SK-N-DZ (cell line): ENCODE data around the gene U2SURP.
"Not testable (repeated sequence)": the region's sequence is repeated elsewhere in the genome, so short reads cannot be mapped to it uniquely, and the experiment has no call there.

Experiments used
- DNase-seq: peaks from one replicate; pipeline ENCODE4 v3.0.0-alpha.2; 2015; ENCODE audit warnings: low spot score

U2SURP gene

DNA sequence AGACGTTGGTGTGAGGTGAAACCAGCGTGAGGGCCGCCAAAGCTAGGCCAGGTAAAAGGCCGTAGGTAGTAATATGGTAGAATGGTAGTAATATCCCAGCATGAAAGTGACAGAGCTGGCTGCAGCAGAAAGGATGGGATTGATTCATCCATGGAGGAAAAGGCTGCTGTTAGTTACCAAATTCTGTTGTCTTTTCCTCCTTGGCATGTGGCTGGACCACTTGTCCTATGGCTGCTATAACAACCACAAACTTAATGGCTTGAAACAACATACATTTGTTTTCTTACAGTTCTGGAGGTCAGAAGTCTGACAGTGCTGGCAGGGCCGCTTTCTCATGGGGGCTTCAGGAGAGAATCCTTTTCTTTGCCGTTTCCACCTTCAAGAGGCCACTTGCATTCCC lies 70.4 kb downstream of the U2SURP start:
- no peak for DNase-seq

DNA sequence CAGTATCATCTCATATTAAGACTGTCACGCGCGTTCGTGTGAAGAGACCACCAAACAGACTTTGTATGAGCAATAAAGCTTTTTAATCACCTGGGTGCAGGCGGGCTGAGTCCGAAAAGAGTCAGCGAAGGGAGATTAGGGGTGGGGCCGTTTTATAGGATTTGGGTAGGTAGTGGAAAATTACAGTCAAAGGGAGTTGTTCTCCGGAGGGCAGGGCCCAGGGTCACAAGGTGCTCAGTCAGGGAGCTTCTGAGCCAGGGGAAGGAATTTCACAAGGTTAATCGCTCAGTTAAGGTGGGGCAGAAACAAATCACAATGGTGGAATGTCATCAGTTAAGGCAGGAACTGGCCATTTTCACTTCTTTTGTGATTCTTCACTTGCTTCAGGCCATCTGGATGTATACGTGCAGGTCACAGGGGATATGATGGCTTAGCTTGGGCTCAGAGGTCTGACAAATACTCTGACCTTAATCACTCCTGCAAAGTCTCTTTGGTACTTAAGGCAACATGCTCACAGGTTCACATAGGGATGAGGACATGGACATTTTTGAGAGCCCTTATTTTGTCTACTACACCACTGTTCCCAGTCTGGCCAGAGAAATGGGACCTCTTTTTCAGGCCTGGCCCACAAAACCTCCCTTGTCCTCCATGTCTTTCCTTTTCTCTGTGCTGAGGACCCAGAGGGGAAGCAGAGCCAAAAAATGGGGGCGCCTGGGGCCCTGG lies 71.1 kb downstream of the U2SURP start:
- DNase-seq, result not testable (repeated sequence)

DNA sequence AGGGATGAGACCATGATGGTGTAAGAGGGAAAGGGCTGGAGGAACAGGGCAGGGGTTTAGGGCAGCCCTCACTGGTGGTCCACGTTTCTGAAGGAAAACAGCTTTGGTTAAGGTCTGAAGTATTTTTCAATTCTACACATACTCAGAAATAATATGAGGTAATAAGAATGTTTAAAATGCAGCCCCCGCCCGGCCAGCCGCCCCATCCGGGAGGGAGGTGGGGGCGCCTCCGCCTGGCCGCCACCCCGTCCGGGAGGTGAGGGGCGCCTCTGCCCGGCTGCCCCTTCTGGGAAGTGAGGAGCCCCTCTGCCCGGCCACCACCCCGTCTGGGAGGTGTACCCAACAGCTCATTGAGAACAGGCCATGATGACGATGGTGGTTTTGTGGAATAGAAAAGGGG lies 72.2 kb downstream of the U2SURP start:
- not testable (repeated sequence) for DNase-seq

DNA sequence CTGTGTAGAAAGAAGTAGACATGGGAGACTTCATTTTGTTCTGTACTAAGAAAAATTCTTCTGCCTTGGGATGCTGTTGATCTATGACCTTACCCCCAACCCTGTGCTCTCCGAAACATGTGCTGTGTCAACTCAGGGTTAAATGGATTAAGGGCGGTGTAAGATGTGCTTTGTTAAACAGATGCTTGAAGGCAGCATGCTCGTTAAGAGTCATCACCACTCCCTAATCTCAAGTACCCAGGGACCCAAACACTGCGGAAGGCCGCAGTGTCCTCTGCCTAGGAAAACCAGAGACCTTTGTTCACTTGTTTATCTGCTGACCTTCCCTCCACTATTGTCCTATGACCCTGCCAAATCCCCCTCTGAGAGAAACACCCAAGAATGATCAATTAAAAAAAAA lies 72.6 kb downstream of the U2SURP start:
- DNase-seq, result not testable (repeated sequence)

DNA sequence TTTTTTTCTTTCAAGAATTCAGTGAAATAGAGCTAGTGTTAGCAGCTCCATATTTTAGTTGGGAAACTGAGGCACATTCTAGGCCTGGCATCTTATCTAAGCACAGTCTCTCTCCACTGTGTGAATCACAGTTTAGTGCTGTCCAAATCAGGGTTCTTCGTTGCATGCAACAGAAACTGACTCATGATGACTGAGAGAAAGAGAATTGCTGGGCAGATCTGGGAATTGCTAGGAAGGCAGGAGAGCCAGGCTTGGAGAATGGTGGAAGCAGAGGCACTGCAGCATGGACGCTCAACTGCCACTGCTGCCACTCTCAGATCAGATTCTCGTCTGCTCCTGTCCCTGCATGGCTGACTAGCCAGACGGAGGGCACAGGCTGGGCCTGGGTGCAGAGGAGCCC lies 77.5 kb downstream of the U2SURP start:
- no peak for DNase-seq

DNA sequence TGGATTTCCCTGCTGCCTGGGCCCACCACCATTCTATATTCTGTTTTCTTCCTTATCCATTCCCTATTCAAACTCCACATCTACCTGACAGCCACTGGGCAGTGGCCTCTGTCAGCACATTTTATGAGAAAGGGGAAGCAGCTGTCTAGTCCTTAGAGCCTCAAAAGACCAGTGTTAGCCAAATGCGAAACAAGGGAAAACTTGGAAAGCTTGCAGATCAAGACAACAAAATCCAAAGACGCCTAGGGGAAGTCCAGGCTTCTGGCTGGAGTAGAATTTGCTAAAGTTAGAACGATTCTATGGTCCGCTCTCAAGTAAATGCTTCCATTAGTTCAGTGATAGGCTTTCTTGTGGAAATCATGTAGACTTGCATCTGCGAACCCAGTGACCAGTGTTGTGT lies 78.8 kb downstream of the U2SURP start:
- DNase-seq, result no peak

DNA sequence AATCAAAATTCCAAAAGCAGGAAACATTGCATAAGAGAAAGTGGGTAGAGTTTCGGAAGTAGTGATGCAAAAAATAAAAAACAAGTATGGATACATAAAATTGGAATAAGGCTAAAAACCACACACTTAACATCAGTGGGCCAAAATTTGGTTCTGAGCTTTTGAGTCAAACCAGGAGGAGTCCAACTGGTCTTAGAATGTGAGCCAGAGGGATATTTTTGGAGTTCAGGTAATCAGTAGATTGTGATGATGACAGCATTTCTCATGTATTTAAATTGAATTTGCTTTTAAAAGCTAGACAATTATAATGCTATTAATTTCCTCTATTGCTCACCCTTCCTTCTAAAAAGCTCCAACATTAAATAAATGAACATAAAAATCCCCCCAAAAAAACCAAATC lies 80.0 kb downstream of the U2SURP start:
- DNase-seq, result no peak

DNA sequence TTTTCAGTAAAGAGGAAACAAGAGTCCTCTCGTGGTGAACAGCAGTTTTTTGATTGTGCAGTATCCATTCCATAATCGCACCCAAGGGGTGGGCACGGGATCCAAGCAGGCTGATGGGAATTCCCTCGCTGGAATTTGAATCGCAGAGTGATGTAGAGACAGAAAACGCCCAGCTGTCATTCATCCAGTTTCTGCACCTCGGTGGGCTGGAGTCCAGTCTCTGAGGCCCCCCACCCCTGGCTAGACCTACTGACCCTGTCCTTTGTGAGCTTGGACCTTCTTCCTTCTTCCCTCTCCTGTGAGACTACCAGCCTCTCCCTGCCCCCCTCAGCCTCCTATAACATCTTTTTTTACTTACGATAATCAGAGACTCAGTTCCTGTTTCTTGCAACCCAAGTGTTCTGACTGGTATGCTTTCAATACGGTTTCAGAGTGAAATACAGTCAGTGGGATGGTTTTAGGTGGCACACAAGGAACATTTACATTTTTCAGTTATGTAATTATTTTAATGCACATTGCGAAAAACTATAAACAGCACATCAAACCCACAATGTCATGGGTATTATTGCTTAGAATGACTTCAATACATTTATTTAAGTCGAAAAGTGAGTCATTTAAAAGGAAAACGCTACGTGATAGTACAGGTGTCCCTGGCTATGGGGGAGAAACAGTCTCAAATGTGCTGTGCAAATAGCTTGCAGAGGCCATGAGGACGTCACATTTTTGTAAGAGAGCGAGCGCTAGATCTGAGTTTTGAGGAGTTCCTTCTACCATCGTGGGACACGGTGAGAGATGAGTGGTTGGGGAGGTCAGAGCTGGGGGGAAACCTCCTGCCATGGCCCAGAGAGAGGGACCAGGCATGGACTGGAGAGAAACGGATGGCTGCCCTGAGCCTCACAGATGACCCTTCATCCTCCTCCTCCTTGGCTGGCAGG lies 80.7 kb downstream of the U2SURP start:
- DNase-seq, result no peak

DNA sequence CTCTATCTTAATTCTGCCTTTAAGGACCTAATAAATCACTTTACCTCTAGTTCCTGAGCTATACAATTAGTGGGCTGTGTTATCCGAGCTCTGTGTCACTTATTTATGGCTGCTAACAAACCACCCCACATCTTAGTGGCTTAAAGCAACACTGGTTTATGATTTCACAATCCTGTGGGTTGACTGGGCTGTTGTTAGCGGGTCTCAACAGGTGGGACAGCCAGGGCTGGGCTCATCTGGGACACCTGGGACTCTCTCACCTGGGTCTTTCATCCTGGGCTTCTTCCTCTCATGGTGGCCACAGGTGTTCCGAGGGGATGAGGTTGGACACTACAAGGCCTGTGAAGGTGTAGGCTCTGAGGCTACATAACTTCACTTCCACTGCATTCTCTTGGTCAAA lies 82.4 kb downstream of the U2SURP start:
- DNase-seq, result no peak

DNA sequence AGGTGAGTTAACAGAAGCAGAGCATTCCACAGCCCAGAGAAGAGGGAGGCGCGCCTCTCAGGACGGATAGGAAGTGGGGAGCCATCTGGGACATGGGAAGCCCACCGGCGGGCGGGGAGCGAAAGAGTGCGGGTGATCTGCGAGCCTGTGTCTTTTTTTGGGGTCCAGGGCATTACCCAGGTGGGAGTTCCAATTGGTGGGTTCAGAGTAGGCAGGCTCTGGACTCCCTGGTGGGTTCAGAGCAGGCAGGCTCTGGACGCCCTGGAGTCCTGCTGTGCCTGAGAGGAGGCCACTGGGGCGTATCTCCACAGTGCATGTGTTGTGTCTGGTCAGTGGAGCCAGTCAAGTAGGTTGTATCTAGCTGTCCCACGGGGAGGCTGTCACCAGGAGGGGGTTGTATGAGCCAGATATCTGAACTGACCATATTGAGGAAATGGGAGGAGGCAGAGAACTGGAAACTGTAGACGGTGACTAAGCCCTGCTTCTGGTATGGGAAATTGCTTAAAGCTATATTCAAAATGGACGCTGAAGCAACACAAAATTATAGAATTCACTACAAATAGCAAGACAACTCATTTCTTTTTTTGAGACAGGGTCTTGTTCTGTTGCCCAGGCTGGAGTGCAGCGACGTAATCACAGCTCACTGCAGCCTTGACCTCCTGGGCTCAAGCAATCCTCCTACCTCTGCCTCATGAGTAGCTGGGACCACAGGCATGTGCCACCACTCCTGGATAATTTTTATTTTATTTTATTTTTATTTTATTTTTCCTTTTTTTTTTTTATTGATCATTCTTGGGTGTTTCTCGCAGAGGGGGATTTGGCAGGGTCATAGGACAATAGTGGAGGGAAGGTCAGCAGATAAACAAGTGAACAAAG lies 83.7 kb downstream of the U2SURP start:
- DNase-seq, result peak; percentile 40

DNA sequence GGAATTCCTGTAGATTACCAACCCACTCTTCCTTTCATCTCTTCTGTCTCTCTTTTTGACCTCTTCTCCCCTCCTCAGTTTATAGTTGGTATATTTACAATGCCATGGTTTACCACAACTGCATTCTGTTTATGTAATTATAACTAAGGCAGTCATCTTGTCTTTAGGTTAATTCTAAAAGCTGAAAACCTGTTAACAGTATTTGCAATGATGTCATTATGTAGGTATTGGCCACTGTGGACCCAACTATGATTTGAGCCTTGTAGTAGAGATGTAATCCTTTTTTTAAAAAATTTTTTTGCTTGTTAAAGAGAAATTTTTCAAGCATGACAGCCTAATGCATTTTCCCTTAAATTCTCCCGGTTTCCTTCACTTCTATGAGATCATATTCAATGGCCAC lies 87.5 kb downstream of the U2SURP start:
- no peak for DNase-seq

DNA sequence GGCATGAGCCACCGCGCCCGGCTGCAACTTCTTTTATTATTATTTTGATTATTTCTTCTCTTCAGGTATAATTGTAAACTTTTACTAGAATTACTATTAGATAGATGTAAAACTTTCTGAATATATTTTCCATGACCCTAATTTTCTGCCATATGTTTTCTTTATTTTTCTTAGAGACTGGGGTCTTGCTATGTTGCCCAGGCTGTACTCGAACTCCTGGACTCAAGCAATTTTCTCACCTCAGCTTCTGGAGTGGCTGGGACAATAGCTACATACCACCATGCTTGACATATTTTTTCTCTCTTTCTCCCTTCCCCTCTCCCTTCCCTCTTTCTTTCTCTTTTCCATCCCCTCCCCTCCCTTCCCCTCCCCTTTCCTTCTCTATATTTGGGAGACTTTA lies 88.6 kb downstream of the U2SURP start:
- DNase-seq, result no peak

DNA sequence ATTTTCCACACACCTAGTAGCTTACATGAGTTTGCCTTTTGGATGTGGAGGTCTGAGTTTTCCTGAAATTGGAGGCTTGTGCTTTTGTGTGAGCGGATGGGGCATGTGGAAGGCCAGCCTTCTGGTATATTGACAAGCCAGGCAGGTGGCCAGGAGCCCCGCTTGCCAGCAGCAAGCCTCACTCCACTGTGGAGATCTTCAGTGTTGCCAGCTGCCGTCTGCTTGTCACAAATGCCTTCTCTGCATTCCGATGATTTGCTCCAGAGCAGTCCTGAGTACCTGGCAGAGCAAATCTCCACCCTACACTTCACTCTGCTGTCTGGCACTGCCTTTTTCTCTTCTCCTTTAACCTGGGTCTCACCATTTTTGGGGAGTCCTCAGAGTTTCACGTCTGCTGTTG lies 89.1 kb downstream of the U2SURP start:
- DNase-seq, result peak; percentile 93

DNA sequence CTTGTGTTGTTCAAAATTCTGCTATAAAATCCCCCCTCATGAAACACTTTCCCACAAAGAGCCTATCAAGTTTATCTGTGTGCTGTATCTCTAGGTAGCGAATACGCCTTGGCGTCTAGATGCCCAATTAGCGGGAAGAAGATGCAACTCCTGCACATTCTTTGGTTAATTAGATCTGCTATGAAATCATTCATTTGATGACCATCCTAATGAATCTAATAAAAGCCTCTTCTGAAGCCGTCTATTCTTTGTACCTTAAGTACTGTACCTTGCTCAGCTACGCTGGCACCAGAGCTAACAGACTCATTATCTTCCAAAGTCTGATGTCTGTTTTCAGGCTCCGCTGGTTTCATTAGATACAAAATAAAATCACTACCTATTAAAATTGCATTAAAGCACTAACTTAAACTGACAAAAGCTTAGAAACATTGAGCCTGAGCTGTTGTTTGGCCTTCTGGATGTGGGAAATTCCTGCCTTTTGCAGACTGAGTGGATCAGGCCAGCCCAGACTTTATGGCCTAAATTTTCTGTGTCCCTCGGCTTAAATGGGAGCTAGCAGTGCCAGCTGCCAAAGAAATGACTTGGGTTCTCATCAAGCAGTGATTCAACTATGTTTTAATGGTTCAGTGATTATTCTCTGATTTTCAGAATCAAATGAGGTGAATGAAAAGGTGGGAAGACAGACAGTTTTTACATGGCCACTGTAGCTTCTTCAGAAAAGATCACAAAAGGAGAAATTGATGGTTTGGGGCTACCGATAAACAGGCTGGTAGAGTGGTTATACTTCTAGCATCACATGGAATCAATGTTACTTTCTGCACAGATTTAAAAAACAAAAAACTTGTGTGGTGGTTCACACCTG lies 89.8 kb downstream of the U2SURP start:
- DNase-seq, result peak; percentile 92

DNA sequence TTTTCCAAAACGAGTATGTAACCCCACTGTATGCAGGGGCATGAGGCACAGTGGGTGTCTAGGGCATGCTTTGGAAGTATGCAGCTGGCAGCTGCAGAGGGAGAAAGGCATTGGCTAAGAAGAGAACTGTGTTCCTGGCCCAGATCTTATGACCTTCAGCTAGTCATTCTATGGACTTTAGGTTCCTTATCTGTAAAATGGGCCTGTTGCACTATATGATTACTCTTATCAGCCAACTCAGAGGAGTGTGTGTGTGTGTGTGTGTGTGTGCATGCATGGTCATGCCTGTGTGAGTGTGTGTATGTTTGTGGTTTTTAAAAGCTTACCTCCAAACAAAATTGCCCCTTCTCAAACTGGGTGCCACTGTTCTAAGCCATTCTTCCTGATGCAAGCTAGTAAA lies 90.8 kb downstream of the U2SURP start:
- DNase-seq, result no peak

DNA sequence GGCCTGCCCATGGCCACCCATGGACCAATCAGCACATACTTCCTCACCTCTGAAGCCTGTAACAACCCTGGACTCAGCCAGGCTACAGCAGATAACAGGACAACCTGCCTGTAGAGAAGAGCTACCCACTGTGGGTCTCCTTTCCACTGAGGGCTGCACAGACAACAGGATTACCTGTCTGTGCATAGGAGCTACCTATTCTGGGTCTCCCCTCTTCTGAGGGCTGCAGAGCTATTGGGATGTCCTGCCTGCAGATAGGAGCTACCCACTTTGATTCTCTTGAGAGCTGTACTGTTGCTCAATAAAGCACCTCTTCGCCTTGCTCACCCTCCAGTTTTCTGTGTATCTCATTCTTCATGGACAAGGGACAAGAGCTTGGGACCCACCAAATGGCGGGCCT lies 94.4 kb downstream of the U2SURP start:
- DNase-seq, result no peak

DNA sequence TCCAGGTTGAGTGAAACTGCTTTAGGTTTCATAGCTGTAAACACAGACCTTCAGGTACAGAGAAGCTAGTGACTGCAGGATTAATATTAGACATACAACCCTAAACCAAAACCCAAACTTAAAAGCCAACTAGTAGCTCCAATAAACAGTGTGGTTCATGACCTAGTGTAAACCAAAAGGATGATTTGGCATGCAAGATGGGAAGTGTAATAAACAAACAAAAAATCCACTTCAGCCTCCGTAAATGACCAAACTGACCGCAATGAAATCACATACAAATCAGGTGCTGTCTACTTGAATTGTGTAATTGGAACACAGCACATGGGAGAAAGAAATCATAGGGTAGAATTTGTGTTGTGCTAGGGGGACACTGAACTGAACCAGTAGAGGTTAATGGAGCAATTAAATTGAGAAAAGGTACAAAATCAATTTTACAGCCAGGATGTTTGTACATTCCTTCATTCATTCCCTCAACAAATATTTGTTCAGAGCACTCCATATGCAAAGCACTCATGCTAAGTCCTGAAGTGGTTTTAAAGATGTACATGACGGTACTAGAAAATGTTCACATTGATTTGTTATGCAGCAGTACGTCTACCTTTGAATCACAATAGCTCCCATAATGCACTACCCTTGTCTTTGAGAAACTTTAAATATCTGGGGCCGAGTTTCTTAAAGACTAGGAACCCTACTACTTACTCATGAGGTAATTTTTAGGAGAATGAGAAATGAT lies 96.8 kb downstream of the U2SURP start:
- DNase-seq, result no peak

DNA sequence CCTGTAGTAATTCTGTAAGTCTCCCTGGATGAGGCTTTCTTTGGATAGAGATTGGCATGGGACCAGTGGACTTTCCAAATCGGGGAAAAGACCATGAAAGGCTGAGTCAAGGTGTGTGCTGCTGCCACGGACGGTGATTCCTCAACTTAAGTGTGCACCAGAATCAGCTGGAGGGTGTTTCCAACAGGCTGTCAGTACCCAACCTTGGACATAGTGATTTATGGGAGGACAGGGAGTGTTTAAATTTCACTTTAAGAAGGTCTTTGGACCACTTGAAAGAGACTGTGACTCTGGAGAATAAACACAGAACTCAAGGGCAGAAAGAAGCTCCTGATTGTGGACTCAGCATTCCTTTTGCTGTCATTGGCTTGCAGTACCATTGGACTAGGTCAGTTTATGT lies 97.8 kb downstream of the U2SURP start:
- no peak for DNase-seq

DNA sequence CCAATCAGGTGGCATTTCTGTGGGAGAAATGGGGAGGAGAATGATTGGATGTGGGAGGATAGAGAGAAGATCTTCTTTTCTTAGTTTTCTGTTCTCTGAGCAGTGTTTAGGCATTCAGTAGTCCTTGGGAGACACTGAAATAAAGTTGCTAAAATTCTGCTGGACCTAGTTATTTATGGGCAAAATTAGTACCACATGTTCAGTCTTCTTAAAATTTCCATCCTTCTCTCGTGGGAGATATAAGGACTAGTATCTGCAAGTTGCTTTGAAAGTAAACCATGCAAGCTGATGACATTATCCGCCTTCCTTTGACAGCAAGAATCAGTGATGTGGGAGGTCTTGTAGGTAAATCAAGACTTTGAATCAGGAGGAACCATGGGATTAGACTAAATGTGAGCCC lies 98.3 kb downstream of the U2SURP start:
- no peak for DNase-seq

DNA sequence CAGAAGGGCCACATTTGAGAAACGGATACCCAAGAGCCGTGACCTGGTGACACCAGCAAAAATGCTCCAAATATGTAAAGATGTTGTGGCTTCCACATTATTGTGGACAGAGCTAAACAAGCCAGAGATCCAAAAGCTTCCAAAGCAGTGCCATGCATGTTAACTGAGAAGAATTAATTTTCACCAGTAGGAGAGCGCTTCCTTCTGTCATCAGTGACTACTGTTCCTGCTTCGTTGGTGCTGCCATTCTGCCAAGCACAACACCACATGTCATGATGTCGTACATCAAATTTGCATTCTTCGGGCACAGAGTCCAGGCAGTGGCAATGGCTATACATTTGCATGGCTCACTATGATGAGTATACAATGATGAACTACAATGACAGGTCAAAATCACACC lies 99.1 kb downstream of the U2SURP start:
- no peak for DNase-seq
